ENCODE measurements around the gene FRMD5.

The FRMD5 gene

DNA sequence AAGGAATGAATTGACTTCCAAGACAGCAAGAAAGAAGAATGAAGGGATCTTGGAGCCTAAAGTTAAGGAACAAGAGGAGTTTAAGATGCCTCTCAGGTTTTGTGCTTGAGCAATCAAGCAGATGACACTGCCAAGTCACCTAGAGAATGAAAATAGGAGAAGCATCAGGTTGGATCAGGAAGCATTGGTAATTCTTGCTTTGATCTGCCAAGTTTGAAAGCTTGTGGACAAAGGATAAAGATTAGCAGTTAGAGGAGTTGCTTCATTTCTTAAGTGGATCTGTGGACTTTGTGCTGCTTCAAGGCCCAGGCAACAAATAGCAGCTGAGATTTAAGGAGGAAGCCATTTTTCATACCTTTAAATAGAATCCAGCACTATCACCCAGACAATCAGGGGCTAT is 35.6 kb downstream of the FRMD5 start:
- no peak for DNase-seq

GRCh38 chr15:44158111-44158510 is 37.0 kb downstream of the FRMD5 start:
- DNase-seq, result no peak

GRCh38 chr15:44157679-44158078 is 37.4 kb downstream of the FRMD5 start:
- no peak for DNase-seq

- DNase-seq, result no peak
These were observed 41.7 kb downstream of the FRMD5 start for GRCh38 chr15:44153352-44153751.

GRCh38 chr15:44149224-44149623 is 45.8 kb downstream of the FRMD5 start:
- no peak for DNase-seq

DNA sequence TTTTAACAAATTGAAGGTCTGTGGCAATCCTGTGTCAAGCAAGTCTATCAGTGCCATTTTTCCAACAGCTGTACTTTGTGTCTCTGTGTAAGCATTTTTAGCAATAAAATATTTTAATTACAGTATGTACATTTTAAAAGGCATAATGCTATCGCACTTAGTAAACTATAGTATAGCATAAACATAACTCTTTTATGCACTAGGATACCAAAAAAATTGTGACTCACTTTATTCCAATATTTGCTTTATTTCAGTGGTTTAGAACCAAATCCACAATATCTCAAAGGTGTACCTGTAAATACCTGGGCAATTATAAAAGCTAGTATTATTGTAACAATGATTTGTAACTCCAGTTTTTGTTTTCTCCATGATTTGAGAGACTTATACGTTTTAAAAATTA is 46.5 kb downstream of the FRMD5 start:
- DNase-seq, result no peak

- no peak for DNase-seq
These were observed 47.4 kb downstream of the FRMD5 start for GRCh38 chr15:44147636-44148035.

GRCh38 chr15:44145495-44145894 is 49.6 kb downstream of the FRMD5 start:
- DNase-seq, result no peak

- DNase-seq, result no peak
These were observed 50.1 kb downstream of the FRMD5 start for GRCh38 chr15:44144992-44145391.

DNA sequence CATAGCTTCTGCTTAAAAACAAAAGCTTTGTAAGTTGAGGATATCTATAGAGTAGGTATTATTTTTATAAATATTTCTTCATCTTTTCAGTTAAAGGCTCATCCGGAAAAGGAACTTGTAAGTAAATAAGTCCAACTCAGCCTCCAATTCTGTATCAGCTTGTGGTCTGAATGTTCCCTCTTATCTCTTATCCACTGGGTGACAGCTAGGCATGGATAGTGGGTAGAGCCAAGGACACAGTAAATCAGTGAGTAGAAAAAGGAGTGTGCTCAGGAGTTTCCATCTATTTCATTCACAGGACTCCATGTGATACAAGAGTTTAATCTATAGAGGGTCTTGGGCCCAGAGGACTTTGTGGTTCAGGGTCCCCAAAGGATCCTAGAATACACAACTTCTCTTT is 50.9 kb downstream of the FRMD5 start:
- DNase-seq, result no peak

- DNase-seq, result no peak
These were observed 57.3 kb downstream of the FRMD5 start for GRCh38 chr15:44137750-44138149.

DNA sequence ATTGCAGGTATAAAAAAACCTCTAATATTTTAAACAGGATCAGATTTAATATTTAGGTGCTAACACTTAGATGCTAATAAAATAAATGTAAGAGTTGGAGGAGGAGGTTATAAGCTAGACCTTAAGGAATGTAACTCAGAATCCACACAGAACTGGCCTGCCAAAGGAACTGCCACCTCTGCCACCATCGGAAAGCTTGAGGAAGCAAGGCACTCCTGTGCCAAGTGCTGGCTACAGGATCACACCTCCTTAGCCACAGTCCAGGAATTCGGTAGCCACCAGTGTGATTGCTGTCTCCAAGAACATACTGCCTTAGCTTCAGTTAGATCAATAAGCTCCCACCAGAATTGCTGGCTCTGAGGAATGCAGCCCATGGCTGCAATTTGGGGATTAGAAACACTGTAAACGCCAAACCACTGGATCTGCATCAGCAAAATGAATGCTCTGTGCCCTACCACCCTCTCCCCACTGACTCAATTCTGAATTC is 58.0 kb downstream of the FRMD5 start:
- no peak for DNase-seq

- DNase-seq, result no peak
These were observed 63.0 kb downstream of the FRMD5 start for GRCh38 chr15:44132057-44132456.

- DNase-seq, result no peak
These were observed 64.3 kb downstream of the FRMD5 start for GRCh38 chr15:44130778-44131177.

DNA sequence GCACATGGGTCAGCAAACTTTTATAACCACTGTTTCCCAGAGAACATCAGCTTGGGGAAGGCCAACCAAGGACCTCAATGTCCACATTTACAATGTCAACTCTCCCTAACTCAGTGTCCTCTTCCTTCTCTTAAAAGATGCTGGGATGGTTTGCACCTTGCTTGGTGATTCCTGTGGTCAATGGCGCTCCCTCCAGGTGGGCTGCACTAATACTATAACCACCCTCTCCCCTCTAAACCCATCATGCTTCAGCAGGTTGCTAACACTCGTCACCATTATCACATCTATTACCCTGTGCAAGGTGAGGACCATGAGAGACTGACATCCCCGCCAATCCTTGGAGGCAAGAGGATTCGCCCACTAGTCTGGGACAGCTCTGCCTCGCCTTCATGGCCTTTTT is 65.2 kb downstream of the FRMD5 start:
- DNase-seq, result no peak

DNA sequence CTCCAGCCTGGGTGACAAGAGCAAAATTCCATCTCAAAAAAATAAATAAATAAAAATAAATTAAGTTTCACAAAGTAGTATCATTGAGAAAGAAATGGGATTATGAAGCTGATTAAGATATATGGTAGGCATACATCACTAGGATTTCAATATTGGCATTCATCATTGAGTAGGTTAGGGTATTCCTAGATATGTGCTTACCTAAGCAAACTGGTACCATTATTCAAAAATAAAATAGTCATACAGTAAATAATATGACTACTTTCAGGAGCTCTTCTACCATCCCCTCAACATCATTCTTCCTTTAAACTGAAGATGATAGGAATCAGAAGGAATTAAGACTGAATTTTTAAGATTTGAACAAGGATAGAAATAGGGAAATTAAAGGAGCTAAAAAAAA is 66.6 kb downstream of the FRMD5 start:
- no peak for DNase-seq

DNA sequence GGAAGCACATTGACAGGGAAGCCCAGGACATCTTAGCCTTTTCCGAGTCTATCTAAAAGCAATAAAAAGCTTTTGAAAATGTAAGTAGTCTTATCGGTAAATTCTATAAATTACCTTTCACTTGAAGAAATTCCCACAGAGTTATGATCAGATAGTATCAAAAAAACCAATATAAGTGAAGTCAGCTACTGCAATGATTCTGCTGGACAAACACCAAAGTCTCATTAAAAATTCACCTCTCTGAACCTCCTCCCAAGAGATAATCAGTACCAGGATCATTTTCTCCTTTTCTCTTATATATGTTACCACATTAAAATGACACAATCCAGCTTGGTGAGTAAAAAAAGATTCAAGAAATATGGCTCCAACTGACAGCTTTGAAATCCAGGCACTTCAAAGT is 69.2 kb downstream of the FRMD5 start:
- DNase-seq, result no peak

- DNase-seq, result no peak
These were observed 92.3 kb downstream of the FRMD5 start for GRCh38 chr15:44102675-44103254.

DNA sequence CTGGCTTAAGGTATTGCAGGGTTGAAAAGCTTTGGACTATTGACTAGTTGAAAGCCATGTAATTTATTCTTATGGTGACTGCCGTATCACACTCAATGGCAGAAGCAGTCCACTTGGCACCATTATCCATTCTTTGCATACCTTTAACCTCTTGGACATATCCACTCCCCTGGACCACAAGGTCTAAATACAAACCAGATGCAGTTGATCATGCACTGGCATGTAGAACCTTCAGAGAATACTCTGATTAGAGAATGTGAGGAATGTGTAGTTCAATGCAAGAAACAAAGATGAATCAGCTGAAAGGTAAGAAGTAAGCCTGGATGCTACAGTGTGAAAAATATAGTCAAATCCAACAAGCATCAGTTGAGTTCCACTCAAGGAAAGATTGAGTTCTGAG is 93.1 kb downstream of the FRMD5 start:
- no peak for DNase-seq

DNA sequence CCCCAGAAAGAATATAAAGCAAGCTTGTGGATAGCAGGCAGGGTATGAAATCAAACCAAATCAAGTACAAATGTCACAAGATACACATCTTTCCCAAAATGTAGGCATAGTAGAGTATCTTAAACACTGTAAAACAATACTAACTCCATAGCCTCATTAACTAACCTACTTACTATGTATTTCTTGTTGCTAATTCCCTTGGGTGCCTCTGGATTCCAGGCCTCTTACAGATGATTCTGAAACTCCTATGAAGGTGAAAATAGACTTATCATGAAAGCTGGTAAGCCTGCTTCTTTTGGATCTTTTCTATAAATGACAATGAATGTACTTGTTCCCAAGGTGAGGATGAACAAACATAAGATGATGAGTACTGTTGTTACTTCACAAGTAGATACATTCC is 93.8 kb downstream of the FRMD5 start:
- DNase-seq, result no peak

GRCh38 chr15:44099671-44100070 is 95.4 kb downstream of the FRMD5 start:
- DNase-seq, result no peak

DNA sequence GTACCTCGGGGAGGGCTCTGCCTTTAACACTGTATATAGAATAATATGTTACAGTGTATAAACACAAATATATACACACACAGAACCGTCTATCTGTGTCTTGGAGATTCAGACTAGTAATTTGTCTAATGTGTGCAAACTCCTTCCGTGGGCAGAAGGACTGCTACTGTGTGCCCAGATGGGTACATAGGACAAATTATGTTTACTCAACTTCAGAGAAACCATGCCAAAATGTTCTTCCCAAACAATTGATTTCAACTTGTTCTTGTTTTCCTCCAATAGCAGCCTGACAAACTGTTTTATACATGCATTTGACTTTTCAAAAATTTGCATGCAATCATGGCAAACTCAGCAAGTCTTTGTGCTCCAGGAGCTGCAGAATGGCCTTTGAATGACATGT is 97.5 kb downstream of the FRMD5 start:
- DNase-seq, result no peak

DNA sequence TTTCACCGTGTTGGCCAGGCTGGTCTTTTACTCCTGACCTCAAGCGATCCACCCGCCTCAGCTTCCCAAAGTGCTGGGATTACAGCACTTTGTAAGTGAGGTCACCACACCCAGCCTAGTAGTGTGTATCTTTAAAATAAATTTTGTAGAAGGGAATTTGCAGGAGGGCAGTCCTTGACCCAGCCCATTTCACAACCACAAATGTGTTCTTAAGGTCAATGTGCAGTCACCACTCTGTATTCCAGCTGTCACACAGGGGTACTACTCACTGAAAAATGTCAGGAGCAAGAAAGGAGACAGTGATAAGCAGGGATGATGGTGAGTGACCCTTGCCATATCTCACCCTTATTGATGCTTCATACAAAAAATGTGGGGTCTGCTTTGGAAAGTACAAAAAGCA is 98.5 kb downstream of the FRMD5 start:
- DNase-seq, result no peak

- DNase-seq, result no peak
These were observed 100.3 kb downstream of the FRMD5 start for GRCh38 chr15:44094781-44095180.

DNA sequence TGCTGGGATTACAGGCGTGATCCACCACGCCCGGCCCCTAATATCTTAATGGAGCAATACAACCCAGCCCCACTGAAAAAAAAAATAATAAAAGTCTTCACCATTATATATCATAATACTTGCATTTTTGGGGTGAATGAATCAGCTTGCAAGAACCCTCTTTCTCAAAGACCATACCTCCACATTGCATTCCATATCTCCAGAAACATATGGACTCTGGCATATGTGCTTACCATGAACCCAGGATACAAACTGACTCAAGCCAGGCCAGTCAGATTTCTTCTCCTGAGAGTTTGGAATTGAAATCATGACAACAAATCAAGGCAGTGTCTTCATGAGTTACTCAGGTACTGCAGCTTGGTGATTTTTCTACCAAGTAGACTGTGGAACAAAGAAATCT is 101.2 kb downstream of the FRMD5 start:
- DNase-seq, result no peak

GRCh38 chr15:44092221-44092620 is 102.8 kb downstream of the FRMD5 start:
- no peak for DNase-seq

Data from central memory CD4-positive, alpha-beta T cell (primary cell).